H9 (cell line): ENCODE data around the gene CARD11. TPM values are rescaled to one million over a fixed set of nuclear protein-coding genes. Genes with fewer than 3 reads are reported as not detected.

Experiments used
- DNase-seq: peaks from one replicate; pipeline ENCODE4 v3.0.0-alpha.2; 2017
- H2AFZ ChIP-seq: one replicate; pipeline ENCODE4 v1.6.1; 2013; ENCODE audit warnings: mild to moderate bottlenecking, low read length, control low read depth, moderate library complexity
- H2AK5ac ChIP-seq: 2 replicates; pipeline ENCODE4 v1.6.1; 2013; ENCODE audit warnings: low read length, control low read depth, mixed read lengths; ENCODE audit not compliant: insufficient read length
- H2BK120ac ChIP-seq: one replicate; pipeline ENCODE4 v1.6.1; 2013; ENCODE audit warnings: low read depth, mild to moderate bottlenecking, low read length, control low read depth, inconsistent platforms; ENCODE audit not compliant: poor library complexity, severe bottlenecking
- H2BK12ac ChIP-seq: 2 replicates; pipeline ENCODE4 v1.6.1; 2013; ENCODE audit warnings: low read length, control low read depth, mixed read lengths, low read depth; ENCODE audit not compliant: insufficient read length
- H2BK15ac ChIP-seq: 2 replicates; pipeline ENCODE4 v1.6.1; 2013; ENCODE audit warnings: low read depth, low read length, control low read depth
- H2BK20ac ChIP-seq: one replicate; pipeline ENCODE4 v1.6.1; 2013; ENCODE audit warnings: low read depth, mild to moderate bottlenecking, low read length, control low read depth, inconsistent platforms; ENCODE audit not compliant: poor library complexity, severe bottlenecking
- H2BK5ac ChIP-seq: 2 replicates; pipeline ENCODE4 v1.6.1; 2013; ENCODE audit warnings: low read length, control low read depth, mixed read lengths; ENCODE audit not compliant: insufficient read length
- H3K14ac ChIP-seq: 2 replicates; pipeline ENCODE4 v1.6.1; 2013; ENCODE audit warnings: low read length, control low read depth; ENCODE audit not compliant: insufficient read depth
- H3K18ac ChIP-seq: 2 replicates; pipeline ENCODE4 v1.6.1; 2013; ENCODE audit warnings: low read depth, mild to moderate bottlenecking, mixed read lengths, low read length, control low read depth; ENCODE audit not compliant: insufficient read length
- H3K23ac ChIP-seq: 2 replicates; pipeline ENCODE4 v1.6.1; 2013; ENCODE audit warnings: low read length, control low read depth, mixed read lengths, low read depth; ENCODE audit not compliant: insufficient read length
- H3K23me2 ChIP-seq: 2 replicates; pipeline ENCODE4 v1.6.1; 2013; ENCODE audit warnings: low read depth, mild to moderate bottlenecking, mixed read lengths, low read length, control low read depth; ENCODE audit not compliant: insufficient read length, poor library complexity, severe bottlenecking
- H3K27ac ChIP-seq: 2 replicates; pipeline ENCODE4 v1.5.1; 2013; ENCODE audit warnings: low read length, control low read depth, mixed read lengths, low read depth; ENCODE audit not compliant: insufficient read length
- H3K27me3 ChIP-seq: 2 replicates; pipeline ENCODE4 v1.6.1; 2013; ENCODE audit warnings: low read length, control low read depth, inconsistent platforms; ENCODE audit not compliant: insufficient read depth
- H3K4ac ChIP-seq: 2 replicates; pipeline ENCODE4 v1.6.1; 2013; ENCODE audit warnings: low read depth, mild to moderate bottlenecking, control low read depth, inconsistent platforms, low read length, moderate library complexity
- H3K4me1 ChIP-seq: 2 replicates; pipeline ENCODE4 v1.6.1; 2013; ENCODE audit warnings: low read length, control low read depth, inconsistent platforms; ENCODE audit not compliant: insufficient read depth
- H3K4me2 ChIP-seq: 2 replicates; pipeline ENCODE4 v1.6.1; 2013; ENCODE audit warnings: low read length, control low read depth, mixed read lengths; ENCODE audit not compliant: insufficient read length, insufficient read depth
- H3K56ac ChIP-seq: 2 replicates; pipeline ENCODE4 v1.6.1; 2013; ENCODE audit warnings: low read depth, mild to moderate bottlenecking, mixed read lengths, low read length, control low read depth; ENCODE audit not compliant: insufficient read length
- H3K79me1 ChIP-seq: 2 replicates; pipeline ENCODE4 v1.6.1; 2013; ENCODE audit warnings: low read depth, mild to moderate bottlenecking, moderate library complexity, low read length, control low read depth, inconsistent platforms; ENCODE audit not compliant: insufficient read depth, poor library complexity, severe bottlenecking
- H3K79me2 ChIP-seq: 2 replicates; pipeline ENCODE4 v1.6.1; 2013; ENCODE audit warnings: low read length, control low read depth, inconsistent platforms; ENCODE audit not compliant: insufficient read depth
- H3K9ac ChIP-seq: 2 replicates; pipeline ENCODE4 v1.6.1; 2013; ENCODE audit warnings: low read length, control low read depth, mixed read lengths; ENCODE audit not compliant: insufficient read length; ENCODE audit errors: extremely low read depth
- H3K9me3 ChIP-seq: one replicate; pipeline ENCODE4 v1.6.1; 2013; ENCODE audit warnings: low read depth, low read length, inconsistent platforms; ENCODE audit not compliant: control insufficient read depth
- H3T11ph ChIP-seq: one replicate; pipeline ENCODE4 v1.6.1; 2013; ENCODE audit warnings: mild to moderate bottlenecking, low read length, control low read depth, inconsistent platforms
- H4K20me1 ChIP-seq: one replicate; pipeline ENCODE4 v1.6.1; 2013; ENCODE audit not compliant: control insufficient read depth, insufficient read length, insufficient read depth
- H4K5ac ChIP-seq: 2 replicates; pipeline ENCODE4 v1.6.1; 2013; ENCODE audit warnings: low read depth, mild to moderate bottlenecking, mixed read lengths, low read length, control low read depth; ENCODE audit not compliant: insufficient read length
- H4K8ac ChIP-seq: replicated peaks from 2 replicates; pipeline ENCODE4 v1.6.1; 2013; ENCODE audit warnings: low read length, control low read depth, mixed read lengths, low read depth; ENCODE audit not compliant: insufficient read length
- H4K91ac ChIP-seq: 2 replicates; pipeline ENCODE4 v1.6.1; 2013; ENCODE audit warnings: low read depth, mild to moderate bottlenecking, moderate library complexity, mixed read lengths, low read length, control low read depth; ENCODE audit not compliant: insufficient read length
- H3K27ac Mint-ChIP-seq, 3 experiments: 2 replicates in 2 of 3; 3 replicates in 1 of 3; pipeline ENCODE4 v1.8.0; 2020 to 2021; ENCODE audit warnings: mixed read lengths in 3 of 3, mild to moderate bottlenecking in 1 of 3, moderate library complexity in 1 of 3
- H3K27me3 Mint-ChIP-seq: 2 replicates; pipeline ENCODE4 v1.8.0; 2021; ENCODE audit warnings: low read depth, mild to moderate bottlenecking, moderate library complexity, mixed read lengths
- H3K36me3 Mint-ChIP-seq, 3 experiments: 2 replicates in 2 of 3; 3 replicates in 1 of 3; pipeline ENCODE4 v1.8.0; 2020 to 2021; ENCODE audit warnings: low read depth in 3 of 3, mixed read lengths in 3 of 3; ENCODE audit not compliant: insufficient read depth in 1 of 3
- H3K4me1 Mint-ChIP-seq, 2 experiments: 2 replicates each; pipeline ENCODE4 v1.8.0; 2020; ENCODE audit warnings: mixed read lengths in 2 of 2
- H3K4me3 Mint-ChIP-seq, 2 experiments: 2 replicates in 1 of 2; 3 replicates in 1 of 2; pipeline ENCODE4 v1.8.0; 2020 to 2021; ENCODE audit warnings: mild to moderate bottlenecking in 2 of 2, mixed read lengths in 2 of 2, moderate library complexity in 1 of 2
- H3K9me3 Mint-ChIP-seq, 2 experiments: 2 replicates in 1 of 2; 3 replicates in 1 of 2; pipeline ENCODE4 v1.8.0; 2020; ENCODE audit warnings: mild to moderate bottlenecking in 2 of 2, mixed read lengths in 2 of 2, moderate library complexity in 1 of 2
- whole genome bisulfite sequencing: extraction: QIAGEN DNeasy Blood & Tissue Kit; methylation state at CpG from one replicate; pipeline ENCODE4 v1.1.7; 2013; ENCODE audit warnings: missing lambda C conversion rate, low lambda C conversion rate, mixed read lengths; ENCODE audit not compliant: insufficient read length; ENCODE audit errors: extremely low coverage; 5-methylcytosine and 5-hydroxymethylcytosine counted together
- total RNA-seq: library from RNA; stranded (reverse); gene quantifications from 2 replicates; pipeline ENCODE4 v1.2.1, GENCODE V29; 2021
- TF ChIP-seq, protein P1 (sequence below): fragments of 200-600 bp; sonication (generic); conservative IDR thresholded peaks from 3 replicates; pipeline ENCODE4 v1.8.0; 2021; ENCODE audit warnings: antibody characterized with exemption, mild to moderate bottlenecking

Gene CARD11
- total RNA-seq, 1 experiment from 2014 or later: 20.0 TPM

DNA sequence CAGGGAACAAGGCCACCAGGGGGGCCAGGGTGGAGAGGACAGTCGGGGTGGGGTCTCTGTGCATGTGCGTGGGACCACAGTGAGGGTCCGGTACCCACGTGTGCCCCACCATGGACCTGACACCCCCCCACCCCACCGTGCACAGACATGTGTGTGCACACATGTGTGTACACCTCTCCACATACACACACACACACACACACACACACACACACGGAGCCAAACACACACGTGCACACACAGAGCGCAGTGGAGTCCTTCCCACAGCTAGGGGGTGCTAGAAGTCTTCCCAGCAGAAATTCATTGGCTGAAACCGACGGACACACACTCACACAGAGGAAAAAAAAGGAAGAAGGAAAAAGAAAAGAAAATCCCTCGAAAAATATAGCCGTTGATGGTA, 156.8 kb downstream of the CARD11 start:
- Histone ChIP-seq H3K9me3 (no peaks in the 10 kb centered on the region), H3K27ac (no peak overlapping the region), H3T11ph (no peak overlapping the region), H3K9ac (no peak overlapping the region), H3K18ac (no peak overlapping the region), H3K4ac (no peak overlapping the region), H4K5ac (no peak overlapping the region), H3K23ac (no peak overlapping the region), H2BK15ac (no peak overlapping the region), H3K23me2 (no peaks in the 10 kb centered on the region), H4K8ac (no peak overlapping the region), H4K91ac (no peak overlapping the region), H3K79me2 (no peaks in the 10 kb centered on the region), H3K4me1 (no peaks in the 10 kb centered on the region), H2AFZ (no peak overlapping the region), H4K20me1 (no peaks in the 10 kb centered on the region), H3K56ac (no peak overlapping the region), H2BK5ac (no peak overlapping the region), H3K27me3 (no peaks in the 10 kb centered on the region), H3K79me1 (no peaks in the 10 kb centered on the region), H2AK5ac (no peak overlapping the region), H2BK20ac (no peak overlapping the region), H2BK12ac (no peak overlapping the region), H2BK120ac (no peak overlapping the region), H3K4me2 (no peak overlapping the region), H3K14ac (no peak overlapping the region)
- Mint-ChIP-seq H3K9me3 (no peaks in the 10 kb centered on the region), H3K36me3 (no peaks in the 10 kb centered on the region), H3K4me1 (peaks cover 7 to 21% of the 10 kb centered on the region in 2 experiments), H3K4me3 (no peak overlapping the region), H3K27ac (no peak overlapping the region), H3K27me3 (no peaks in the 10 kb centered on the region)
- TF ChIP-seq, protein P1, sequence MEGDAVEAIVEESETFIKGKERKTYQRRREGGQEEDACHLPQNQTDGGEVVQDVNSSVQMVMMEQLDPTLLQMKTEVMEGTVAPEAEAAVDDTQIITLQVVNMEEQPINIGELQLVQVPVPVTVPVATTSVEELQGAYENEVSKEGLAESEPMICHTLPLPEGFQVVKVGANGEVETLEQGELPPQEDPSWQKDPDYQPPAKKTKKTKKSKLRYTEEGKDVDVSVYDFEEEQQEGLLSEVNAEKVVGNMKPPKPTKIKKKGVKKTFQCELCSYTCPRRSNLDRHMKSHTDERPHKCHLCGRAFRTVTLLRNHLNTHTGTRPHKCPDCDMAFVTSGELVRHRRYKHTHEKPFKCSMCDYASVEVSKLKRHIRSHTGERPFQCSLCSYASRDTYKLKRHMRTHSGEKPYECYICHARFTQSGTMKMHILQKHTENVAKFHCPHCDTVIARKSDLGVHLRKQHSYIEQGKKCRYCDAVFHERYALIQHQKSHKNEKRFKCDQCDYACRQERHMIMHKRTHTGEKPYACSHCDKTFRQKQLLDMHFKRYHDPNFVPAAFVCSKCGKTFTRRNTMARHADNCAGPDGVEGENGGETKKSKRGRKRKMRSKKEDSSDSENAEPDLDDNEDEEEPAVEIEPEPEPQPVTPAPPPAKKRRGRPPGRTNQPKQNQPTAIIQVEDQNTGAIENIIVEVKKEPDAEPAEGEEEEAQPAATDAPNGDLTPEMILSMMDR: peak; percentile 75
- WGBS: no CpG with 5 or more reads among the region's 12 CpGs
- peak; percentile 77 for DNase-seq
